ENCODE results near the gene UBE2H.
"Not testable (repeated sequence)": the region's sequence is repeated elsewhere in the genome, so short reads cannot be mapped to it uniquely, and the experiment has no call there.

UBE2H gene

DNA sequence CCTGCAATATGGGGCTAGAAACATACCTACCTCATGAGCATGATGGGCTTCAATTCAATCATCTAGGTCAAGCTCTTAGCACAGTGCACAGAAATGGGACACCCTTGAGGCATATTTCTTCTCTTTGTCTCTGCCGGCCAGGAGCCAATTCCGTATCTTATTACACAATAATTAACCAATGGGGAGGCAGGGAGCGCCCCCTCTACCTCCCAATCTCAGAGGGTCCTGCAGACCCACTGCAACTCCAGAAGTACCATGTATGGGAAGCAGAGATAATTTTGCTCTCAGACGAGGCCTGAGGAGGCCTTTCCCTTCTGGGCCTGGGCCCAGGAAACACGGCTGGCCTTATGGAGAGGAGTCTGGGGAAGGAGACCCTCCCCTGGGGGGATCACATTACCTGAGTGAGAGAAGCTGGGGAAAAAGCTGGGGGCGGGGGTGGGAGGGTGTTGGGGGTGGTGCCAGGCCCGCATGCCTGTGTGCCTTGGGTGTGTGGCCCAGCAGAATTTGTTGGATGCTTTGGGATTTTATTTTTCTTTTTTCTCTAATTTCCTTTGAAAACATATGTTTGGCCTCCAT lies 155.5 kb downstream of the UBE2H start:
- DNase-seq (ENCODE audit: extremely low spot score, insufficient read length, low read depth) (no peak), FAIRE-seq (no peak)

DNA sequence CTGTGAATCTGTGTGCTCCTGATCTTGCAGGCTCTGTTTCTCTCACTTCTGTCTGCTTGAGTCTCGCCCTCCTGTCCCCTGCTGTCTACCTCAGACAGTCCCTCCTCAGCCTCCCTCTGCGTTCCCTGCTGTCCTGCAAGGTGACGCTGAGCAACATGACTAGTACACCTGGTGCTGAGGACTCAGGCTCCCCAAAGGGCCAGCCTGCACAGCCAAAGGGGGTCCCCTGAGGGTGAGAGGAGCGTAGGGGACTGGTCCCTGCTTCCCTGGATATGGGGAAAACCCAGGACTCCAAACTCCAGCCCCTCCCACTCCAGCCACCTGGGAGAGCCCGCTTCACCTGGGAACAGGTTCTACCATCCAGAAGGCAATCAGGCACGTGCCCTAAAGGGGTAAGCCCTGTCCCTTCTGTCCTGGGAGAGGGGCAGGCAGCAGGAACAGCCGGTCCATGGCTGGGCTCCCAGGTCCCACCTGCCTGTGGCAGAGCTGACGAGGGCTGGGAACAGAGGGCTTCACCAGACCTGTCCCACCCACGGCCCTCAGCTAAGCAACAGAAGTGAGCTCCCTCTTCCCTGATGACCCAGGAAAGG lies 156.5 kb downstream of the UBE2H start:
- no peak for DNase-seq (ENCODE audit: extremely low spot score, insufficient read length, low read depth)
- FAIRE-seq: no peak

DNA sequence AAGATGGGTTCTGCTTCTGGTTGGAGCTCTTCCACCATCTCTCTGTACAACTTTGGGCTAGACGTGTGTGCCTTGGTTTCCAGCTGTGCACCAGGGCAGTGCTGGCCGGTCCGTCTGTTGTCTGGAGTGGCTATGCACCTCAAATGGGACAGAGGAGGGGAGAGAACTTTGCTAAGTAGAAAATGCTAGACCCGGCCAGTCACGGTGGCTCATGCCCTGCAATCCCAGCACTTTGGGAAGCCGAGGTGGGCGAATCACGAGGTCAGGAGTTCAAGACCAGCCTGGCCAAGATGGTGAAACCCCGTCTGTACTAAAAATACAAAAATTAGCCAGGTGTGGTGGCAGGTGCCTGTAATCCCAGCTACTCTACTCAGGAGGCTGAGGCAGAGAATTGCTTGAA lies 158.3 kb downstream of the UBE2H start:
- not testable (repeated sequence) for DNase-seq (ENCODE audit: extremely low spot score, insufficient read length, low read depth); FAIRE-seq

DNA sequence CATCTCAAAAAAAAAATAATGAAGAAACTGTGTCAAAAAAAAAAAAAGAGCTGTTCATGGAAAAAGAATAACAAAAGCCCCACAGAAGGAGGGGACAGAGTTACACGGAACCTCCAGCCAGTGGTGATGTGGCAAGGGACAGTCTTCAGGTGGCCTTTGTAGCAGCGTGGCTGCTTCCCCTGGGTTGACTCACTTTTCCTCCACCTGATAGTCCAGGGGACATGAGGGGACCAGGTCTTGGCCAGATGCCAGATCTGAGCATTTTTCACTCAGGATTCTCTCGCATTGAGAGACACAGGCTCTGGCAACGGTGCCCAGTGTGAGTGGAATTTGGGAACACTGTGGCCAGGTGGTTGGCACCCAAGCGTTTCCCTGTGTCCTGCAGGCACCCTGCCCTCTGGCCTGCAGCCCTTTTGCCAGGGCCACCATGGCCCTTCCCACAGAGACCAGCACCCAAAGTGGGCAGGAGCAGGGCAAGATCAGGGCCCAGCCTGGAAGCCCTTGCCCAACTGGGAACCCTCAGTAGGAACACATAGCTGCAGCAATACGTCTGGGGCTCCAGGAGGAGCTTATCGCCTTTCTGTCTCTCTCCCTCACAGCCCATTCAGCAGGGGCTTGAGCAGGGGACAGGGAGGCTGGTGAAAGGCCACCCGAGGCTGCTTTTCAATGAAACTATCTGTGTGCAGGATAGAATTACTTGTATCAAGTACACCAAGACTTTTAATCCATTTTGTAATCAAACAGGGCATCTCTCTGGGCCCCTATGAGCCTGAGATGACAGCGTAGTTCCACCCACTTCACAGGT lies 159.1 kb downstream of the UBE2H start:
- FAIRE-seq: no peak
- no peak for DNase-seq (ENCODE audit: extremely low spot score, insufficient read length, low read depth)

DNA sequence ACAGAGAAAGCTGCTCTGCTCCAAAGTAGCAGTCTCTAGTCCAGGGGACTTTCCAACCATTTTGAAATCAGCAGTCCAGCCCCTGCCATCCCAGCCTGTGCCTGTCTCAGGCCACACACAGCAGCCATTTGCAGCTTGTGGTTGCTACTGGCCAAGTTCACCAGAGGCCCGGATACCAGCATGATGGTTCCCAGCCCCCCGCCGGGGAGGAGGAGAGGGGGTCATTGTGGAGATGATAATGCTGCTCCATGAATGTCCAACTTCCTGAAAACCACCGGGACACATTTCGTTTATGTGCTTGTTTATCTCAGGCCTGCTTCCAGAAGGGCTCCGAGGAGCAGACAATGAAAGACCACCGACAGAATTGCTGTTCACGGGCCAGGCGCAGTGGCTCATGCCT lies 160.0 kb downstream of the UBE2H start:
- DNase-seq (ENCODE audit: extremely low spot score, insufficient read length, low read depth): no peak
- no peak for FAIRE-seq

DNA sequence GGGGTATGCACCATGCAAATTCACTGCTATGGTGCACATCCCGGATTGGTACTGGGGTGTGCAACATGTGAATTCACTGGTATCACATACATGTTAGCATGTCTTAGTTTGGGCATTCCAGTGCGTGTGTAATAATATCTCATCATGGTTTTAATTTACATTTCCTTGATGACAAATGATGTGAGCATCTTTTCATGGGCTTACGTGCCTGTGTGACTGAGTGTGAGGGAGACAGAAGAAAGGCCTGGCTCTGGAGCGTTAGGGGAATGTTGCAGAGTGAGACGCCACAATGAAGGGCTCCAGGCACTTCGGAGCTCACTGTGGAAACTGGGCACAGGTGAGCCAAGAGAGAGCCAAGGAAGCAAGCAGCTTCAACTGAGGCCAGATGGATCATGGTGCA lies 162.6 kb downstream of the UBE2H start:
- no peak for FAIRE-seq
- no peak for DNase-seq (ENCODE audit: extremely low spot score, insufficient read length, low read depth)

DNA sequence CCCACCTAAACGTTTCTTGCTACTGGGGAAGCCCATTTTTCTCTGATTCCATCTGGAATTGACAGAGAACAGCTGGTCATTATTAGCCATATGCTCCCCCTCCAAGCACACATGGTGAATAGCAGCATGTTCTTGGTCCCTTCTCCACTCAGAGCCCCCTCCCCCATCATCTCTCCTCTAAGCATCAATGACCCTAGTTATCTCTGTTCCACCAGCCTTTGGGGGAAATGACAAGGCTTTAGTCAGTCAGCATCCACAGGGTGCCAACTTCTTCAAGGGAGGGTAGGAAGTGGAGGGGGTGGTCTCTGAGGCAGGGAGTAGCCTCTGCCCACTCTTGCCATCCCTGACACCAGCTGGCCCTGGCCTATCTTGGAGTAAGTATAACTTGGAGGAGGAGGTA lies 163.1 kb downstream of the UBE2H start:
- DNase-seq (ENCODE audit: extremely low spot score, insufficient read length, low read depth): no peak
- FAIRE-seq: no peak

DNA sequence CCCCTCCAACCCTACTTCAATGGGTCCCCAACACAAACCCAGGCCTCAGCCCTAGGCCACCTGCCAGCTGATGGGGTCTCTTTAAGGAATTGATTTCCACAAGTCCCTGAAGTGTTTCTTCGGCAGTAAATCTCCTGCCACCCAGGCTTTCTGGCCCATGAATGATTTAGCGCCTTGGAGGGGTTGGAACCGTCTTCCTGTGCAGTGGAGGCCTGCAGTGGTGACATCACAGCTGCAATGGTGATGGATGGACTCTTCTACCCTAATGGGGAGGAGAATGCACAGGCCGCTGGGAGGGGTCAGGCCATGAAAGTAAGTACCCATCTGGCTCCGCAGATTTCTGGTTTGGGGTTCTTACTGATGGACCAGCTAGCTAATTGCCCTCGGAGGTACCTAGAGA lies 163.8 kb downstream of the UBE2H start:
- FAIRE-seq (no peak), DNase-seq (ENCODE audit: extremely low spot score, insufficient read length, low read depth) (no peak)

DNA sequence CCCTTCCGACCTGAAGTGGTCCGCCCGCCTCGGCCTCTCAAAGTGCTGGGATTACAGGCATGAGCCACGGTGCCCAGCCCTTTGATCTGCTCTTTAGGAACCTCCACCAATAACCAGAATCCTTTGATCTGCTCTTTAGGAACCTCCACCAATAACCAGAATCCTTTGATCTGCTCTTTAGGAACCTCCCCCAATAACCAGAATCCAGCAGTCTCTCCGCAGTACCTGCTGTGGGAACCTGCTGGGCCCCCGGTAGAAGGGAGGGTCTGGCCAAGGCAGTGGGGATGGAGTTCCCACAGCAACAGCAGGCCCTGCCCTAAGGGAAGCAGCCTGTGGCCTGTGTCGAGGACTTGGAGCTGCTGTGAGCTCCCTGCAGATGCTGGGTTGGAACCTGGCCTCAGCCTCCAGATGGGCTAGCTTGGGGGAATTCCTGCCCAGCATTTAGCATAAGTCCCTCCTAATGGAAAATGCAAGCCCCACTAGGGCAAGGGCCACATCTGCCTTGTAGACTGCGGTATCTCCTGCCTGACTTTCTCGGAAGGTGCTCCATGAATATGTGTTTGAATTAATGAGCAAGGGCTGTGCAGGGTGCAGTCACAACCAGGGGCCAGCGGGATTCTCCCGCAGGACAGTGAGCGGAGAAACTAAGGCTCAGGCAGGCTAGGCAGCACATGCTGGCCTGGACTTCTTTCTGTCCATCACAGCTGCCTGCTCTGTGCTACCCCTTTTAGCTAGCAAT lies 165.8 kb downstream of the UBE2H start:
- DNase-seq (ENCODE audit: extremely low spot score, insufficient read length, low read depth) (no peak), FAIRE-seq (no peak)

DNA sequence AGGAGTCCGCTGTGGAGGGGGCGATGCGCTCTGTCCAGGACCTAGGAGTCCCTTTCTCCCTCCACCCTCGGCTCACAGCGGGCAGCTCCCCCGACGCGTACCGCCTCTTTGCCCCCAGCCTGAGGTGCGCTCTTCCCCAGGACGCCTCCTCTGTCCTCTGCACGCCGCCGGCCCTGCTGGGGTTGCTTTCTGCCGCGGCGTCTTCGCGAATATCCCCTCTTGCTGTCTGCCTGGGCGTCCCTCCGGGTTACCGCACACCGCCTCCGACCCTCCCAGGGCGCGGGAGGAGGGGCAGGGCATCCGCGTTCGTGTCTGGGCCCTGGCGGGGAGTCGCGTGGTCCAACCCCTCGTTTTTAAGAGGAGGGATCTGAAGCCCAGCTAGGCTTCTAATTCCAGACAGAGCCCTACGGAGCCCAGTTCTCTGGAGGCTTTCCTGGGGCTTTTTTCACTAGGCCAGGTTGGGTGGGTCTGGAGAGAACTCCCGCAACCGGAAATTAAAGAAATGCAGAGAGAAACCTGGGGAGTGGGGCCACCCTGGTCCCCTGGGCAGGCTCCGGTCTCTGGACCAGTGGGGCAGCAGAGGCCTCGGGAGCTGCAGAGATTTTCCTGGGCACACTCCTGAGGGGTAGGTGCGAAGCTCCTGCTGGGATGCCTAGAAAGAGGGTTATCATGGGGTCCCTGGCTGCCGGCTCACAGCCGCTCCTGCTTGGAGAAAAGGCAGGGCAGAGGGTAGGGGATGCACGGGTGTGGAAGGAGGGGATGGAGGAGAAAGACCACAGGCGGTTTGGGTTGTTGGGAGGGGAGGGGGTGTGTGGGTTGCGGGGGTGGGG lies 166.9 kb downstream of the UBE2H start:
- FAIRE-seq: no peak

DNA sequence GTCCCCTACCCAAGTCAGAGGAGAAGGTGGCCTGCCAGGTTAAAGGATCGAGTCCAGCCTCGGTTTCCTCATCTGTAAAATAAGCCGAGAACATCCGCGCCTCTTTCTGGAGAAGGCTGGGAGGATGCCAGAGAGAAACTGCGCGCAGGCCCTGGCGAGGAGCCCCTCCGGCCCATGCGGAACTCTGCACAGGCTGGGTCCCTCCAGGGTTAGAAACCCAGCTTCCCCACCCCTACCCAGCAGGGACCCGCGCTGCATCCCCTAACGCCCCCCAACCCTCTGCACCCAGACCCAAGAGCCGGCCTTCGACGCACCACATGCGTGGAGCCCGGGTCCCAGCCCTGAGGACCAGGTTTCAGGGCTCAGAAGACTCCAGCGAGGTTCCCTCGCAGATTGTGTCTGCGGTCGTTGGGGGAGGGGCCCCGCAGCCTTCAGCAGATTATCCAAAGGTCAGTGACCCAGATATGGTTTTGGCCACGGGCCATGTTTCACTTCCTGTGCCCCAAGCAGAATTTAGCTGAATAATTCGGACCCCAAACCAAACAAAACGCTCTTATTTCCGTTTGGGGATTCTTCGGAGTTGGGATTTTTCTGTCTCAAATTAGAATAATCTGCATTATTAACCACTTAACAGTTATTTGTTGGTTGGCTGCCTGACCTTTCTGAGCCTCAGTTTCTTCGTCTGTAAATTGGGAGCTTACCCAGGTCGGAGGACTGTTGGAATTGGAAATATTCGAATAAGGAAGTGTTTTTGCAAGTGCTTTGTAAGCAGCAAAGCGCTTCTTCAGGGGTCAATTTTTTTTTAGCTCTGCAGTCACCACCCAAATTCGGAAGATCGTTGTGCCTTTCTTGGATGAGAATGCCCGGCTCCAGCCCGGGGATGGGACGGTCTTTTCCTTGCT lies 167.7 kb downstream of the UBE2H start:
- FAIRE-seq (peak; percentile 54), DNase-seq (ENCODE audit: extremely low spot score, insufficient read length, low read depth) (no peak)

More for the DNA sequence above, 166.9 kb downstream of the UBE2H start:
- no peak for DNase-seq (ENCODE audit: extremely low spot score, insufficient read length, low read depth)

DNA sequence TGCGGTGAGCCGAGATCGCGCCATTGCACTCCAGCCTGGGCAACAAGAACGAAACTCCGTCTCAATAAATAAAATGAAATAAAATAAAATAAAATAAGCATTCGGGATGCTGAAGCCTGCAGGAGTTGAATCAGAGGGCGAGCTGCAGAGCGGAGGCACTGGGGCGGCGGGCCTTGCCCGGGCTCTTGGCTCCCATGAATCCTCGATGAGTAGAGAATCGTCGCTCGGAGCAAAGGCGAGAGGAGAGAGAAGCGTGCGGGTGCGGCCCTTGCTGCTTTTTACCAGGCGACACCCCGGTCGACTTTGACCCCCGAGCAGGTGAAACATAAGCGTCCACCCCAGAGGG lies 168.3 kb downstream of the UBE2H start:
- no peak for DNase-seq (ENCODE audit: extremely low spot score, insufficient read length, low read depth)
- FAIRE-seq: no peak

DNA sequence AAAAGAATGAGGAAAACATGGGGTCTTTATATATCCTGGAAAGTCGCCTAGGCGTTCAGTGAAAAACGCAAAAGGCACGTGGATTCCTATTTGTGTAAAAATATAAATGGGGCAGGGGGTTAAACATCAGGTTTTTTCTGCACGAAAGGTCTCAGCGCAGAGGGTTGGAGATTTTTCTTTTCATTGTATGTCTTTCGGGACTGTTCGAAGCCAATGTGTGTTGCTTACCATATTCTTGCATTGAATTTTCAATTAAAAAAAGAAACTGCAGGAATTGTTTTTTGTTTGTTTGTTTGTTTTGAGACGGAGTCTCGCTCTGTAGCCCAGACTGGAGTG lies 169.2 kb downstream of the UBE2H start:
- no peak for DNase-seq (ENCODE audit: extremely low spot score, insufficient read length, low read depth)
- no peak for FAIRE-seq

DNA sequence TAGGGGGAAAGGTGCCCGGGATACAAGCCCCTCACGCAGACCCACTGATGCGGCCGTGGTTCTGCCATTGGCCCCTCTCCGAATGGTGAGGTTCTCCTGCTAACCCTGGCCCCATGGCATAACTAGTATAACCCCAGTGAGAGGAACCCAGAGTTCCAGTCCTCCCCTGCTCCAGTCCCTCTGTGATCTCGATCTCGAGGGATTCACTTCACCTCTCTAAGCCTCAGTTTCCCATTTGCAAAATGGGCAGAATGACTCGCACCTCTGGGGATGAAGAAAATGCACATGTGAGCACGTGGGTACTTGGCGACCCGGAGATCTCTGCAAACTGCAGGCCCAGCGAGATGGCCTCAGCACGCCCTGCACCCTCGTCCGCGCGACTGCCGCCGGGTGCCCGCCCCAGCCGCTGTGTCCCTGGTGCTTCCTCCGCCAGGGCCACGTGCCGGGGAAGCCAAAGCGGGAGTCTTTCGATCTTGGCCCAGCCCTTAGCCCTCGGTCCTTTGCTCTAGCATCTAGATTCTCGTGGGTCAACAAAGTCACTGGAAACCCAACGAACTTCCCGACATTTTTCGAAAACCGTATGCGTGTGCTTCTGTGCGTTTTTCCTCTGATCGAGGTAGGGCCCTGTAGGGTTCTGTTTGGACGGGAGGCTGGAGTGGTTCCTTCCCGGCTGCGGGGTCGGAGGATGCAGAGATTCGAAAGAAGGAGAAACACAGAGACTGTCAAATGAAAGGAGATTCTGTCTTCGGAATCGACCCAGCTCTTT lies 169.8 kb downstream of the UBE2H start:
- DNase-seq (ENCODE audit: extremely low spot score, insufficient read length, low read depth) (no peak), FAIRE-seq (no peak)

DNA sequence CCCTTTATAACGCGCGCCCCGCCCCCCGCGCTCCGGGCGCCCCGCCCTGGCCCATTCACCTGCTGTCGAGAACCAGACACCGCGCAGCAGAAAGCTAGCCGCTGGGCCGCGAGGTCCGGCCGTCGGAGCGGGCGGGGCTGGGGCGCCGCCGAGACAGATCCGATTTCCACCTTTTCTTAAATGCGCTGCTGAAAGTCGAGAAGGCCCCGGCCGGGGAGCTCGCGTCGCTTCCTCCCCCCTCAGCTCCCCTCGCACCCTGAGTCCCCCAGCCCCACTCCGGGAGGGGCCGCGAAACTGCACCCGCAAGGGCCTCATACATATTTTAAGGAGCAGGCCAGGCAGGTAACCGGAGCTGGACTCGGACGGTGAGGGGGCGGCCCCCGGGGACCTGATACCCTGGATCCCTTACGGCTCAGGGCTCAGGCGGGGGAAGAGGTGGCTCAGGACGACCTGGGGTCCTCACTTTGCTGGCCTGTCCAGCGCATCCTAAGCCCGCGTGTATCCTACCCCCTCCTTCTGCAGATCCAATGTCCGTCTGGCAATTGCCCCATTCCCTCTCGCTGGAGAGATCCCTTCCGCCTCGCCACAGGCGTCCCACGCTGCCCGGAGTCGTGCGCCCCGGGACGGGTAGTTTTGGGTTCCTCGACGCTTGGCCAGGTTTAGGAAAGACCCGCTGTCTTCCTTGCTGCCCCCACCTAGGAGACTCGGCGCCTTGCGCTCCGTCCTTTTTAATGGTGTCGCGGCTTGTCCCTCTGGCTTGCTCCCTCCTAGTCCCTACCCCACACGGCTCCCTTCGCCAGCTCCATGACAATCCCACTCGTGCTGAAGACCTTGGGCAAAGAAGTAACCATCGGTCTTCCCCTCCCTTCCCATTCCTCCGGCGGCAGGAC lies 170.6 kb downstream of the UBE2H start:
- DNase-seq (ENCODE audit: extremely low spot score, insufficient read length, low read depth): no peak
- FAIRE-seq: no peak

DNA sequence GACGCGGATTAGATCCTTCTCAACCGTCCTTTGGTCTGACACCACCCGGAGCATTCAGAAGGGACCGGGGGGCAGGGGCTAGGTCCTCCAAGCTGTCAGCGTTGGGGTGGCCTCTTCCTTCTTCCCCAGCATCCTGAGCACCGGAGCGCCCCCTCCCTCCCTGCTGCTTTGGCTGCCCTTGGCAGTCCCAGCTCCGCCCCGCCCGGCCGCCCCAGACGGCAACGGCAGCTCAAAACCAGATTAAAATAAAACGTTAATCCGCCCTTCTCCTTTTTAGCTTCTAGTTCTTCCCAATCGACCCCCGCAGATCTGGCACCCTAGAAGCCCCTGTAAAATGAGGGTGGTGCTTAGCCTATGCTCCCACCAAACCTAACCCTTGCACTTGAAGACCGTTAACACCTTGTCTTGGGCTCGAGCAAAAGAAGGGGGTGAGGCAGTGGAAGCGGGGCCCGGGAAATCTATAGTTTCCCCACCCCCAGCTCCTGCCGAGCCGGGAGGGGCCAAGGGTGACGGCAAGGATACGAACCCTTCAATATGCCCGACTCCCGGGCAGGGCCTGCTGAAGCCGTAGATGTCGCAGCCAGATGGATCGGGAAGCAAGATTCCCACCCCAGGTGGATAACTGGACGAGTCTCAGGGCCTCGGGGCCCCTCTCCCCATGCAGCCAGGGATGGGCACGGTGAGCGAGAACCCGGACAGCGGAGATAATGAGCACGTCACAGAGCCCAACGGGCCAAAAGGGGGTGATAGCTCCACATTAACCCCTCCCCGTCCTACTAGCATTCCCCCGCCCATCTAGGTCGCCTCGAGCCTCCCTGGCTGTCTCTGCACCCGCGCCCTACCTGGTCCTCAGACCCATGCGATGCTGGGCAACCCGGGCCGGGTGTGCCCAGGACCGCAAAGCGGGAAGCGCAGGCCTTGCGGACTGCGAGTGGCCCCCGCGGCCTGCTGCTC lies 171.5 kb downstream of the UBE2H start:
- no peak for FAIRE-seq
- DNase-seq (ENCODE audit: extremely low spot score, insufficient read length, low read depth): no peak
